Prostate gland (tissue), 2 donors: ENCODE data around the gene APBA1.

Source experiments
- CTCF ChIP-seq, 4 experiments: fragments of 200-600 bp in 2 of 4; fragments of 450-650 bp in 2 of 4; sonication (generic) in 2 of 4; IDR thresholded peaks; 1 replicate in 3 of 4; 2 replicates in 1 of 4; pipeline ENCODE4 v1.5.1; 2016 to 2019; ENCODE audit warnings: antibody characterized with exemption in 4 of 4, mild to moderate bottlenecking in 2 of 4, moderate library complexity in 2 of 4
- POLR2A ChIP-seq: fragments of 450-650 bp; IDR thresholded peaks from one replicate; pipeline ENCODE4 v1.6.1; 2016; ENCODE audit warnings: antibody characterized with exemption, mild to moderate bottlenecking

DNA sequence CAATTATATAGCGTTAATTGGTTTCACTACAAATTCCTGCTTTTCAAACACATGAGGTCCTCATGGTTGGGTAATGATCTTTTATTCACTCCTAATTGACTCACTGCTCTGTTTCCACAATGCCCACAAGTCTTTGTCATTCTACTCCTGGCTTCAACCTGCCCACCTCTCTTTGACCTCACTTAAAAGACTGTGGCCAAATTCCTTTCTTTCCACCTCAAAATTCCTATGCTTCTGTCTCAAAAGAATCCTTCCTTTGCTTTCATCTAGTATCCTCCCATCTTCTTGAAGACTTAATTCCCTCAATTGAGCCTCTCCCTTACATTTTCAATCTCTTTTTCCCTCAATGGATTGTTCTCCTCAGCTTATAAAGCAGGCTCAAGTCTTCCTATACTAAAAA, 4.9 kb downstream of the APBA1 start:
- no peak for TF ChIP-seq CTCF (IDR thresholded peaks at IDR 0.05)
- TF ChIP-seq POLR2A = no peak
